Measurements from ENCODE around the gene NEO1.

NEO1 gene

GRCh38 chr15:73022161-73022560 is 30.1 kb upstream of the NEO1 start:
- Mint-ChIP-seq H3K4me3 (no peak overlapping the region), H3K9me3 (no peaks in the 10 kb centered on the region), H3K36me3 (ENCODE audit: low read depth) (no peaks in the 10 kb centered on the region), H3K4me1 (ENCODE audit: low read depth) (no peaks in the 10 kb centered on the region), H3K27ac (no peak overlapping the region), H3K27me3 (ENCODE audit: low read depth) (peaks cover 32% of the 10 kb centered on the region)
- DNase-seq (ENCODE audit: low spot score), result no peak

GRCh38 chr15:73023071-73023470 is 29.2 kb upstream of the NEO1 start:
- H3K27ac Mint-ChIP-seq, result no peak overlapping the region
- H3K36me3 Mint-ChIP-seq (ENCODE audit: low read depth), result no peaks in the 10 kb centered on the region
- H3K27me3 Mint-ChIP-seq (ENCODE audit: low read depth), result peaks cover 30% of the 10 kb centered on the region
- no peaks in the 10 kb centered on the region for H3K9me3 Mint-ChIP-seq
- H3K4me3 Mint-ChIP-seq, result no peak overlapping the region
- H3K4me1 Mint-ChIP-seq (ENCODE audit: low read depth), result no peaks in the 10 kb centered on the region
- DNase-seq (ENCODE audit: low spot score), result no peak

- H3K27ac Mint-ChIP-seq, result no peak overlapping the region
- DNase-seq (ENCODE audit: low spot score), result no peak
- H3K27me3 Mint-ChIP-seq (ENCODE audit: low read depth), result peaks cover 34% of the 10 kb centered on the region
- H3K4me3 Mint-ChIP-seq, result no peak overlapping the region
- H3K4me1 Mint-ChIP-seq (ENCODE audit: low read depth), result no peaks in the 10 kb centered on the region
- H3K9me3 Mint-ChIP-seq, result no peaks in the 10 kb centered on the region
- H3K36me3 Mint-ChIP-seq (ENCODE audit: low read depth), result no peaks in the 10 kb centered on the region
These were observed 28.1 kb upstream of the NEO1 start for GRCh38 chr15:73024168-73024567.

GRCh38 chr15:73026511-73027054 is 25.7 kb upstream of the NEO1 start:
- no peaks in the 10 kb centered on the region for H3K9me3 Mint-ChIP-seq
- DNase-seq (ENCODE audit: low spot score), result no peak
- H3K4me3 Mint-ChIP-seq, result no peak overlapping the region
- peaks cover 27% of the 10 kb centered on the region for H3K27me3 Mint-ChIP-seq (ENCODE audit: low read depth)
- H3K27ac Mint-ChIP-seq, result no peak overlapping the region
- no peaks in the 10 kb centered on the region for H3K4me1 Mint-ChIP-seq (ENCODE audit: low read depth)
- no peaks in the 10 kb centered on the region for H3K36me3 Mint-ChIP-seq (ENCODE audit: low read depth)

GRCh38 chr15:73028031-73028430 is 24.2 kb upstream of the NEO1 start:
- Mint-ChIP-seq H3K36me3 (ENCODE audit: low read depth) (no peaks in the 10 kb centered on the region), H3K9me3 (no peaks in the 10 kb centered on the region), H3K4me3 (no peak overlapping the region), H3K27ac (no peak overlapping the region), H3K4me1 (ENCODE audit: low read depth) (no peaks in the 10 kb centered on the region), H3K27me3 (ENCODE audit: low read depth) (peaks cover 15% of the 10 kb centered on the region)
- no peak for DNase-seq (ENCODE audit: low spot score)

- H3K27me3 Mint-ChIP-seq (ENCODE audit: low read depth), result peaks cover 18% of the 10 kb centered on the region
These were observed 23.3 kb upstream of the NEO1 start for GRCh38 chr15:73028831-73029451.

GRCh38 chr15:73030122-73030679 is 22.1 kb upstream of the NEO1 start:
- peaks cover 22% of the 10 kb centered on the region for H3K27me3 Mint-ChIP-seq (ENCODE audit: low read depth)
- H3K27ac Mint-ChIP-seq, result no peak overlapping the region
- no peak for DNase-seq (ENCODE audit: low spot score)
- no peaks in the 10 kb centered on the region for H3K4me1 Mint-ChIP-seq (ENCODE audit: low read depth)
- no peaks in the 10 kb centered on the region for H3K9me3 Mint-ChIP-seq
- H3K4me3 Mint-ChIP-seq, result no peak overlapping the region
- no peaks in the 10 kb centered on the region for H3K36me3 Mint-ChIP-seq (ENCODE audit: low read depth)

More at GRCh38 chr15:73028831-73029451, 23.3 kb upstream of the NEO1 start:
- H3K4me3 Mint-ChIP-seq, result no peak overlapping the region
- no peaks in the 10 kb centered on the region for H3K36me3 Mint-ChIP-seq (ENCODE audit: low read depth)
- no peaks in the 10 kb centered on the region for H3K4me1 Mint-ChIP-seq (ENCODE audit: low read depth)
- no peak overlapping the region for H3K27ac Mint-ChIP-seq
- no peak for DNase-seq (ENCODE audit: low spot score)
- no peaks in the 10 kb centered on the region for H3K9me3 Mint-ChIP-seq

- no peak for DNase-seq (ENCODE audit: low spot score)
- H3K27me3 Mint-ChIP-seq (ENCODE audit: low read depth), result peaks cover 33% of the 10 kb centered on the region
- H3K9me3 Mint-ChIP-seq, result no peaks in the 10 kb centered on the region
- no peaks in the 10 kb centered on the region for H3K4me1 Mint-ChIP-seq (ENCODE audit: low read depth)
- H3K4me3 Mint-ChIP-seq, result no peak overlapping the region
- H3K36me3 Mint-ChIP-seq (ENCODE audit: low read depth), result no peaks in the 10 kb centered on the region
- no peak overlapping the region for H3K27ac Mint-ChIP-seq
These were observed 20.6 kb upstream of the NEO1 start for GRCh38 chr15:73031648-73032047.

GRCh38 chr15:73033611-73034010 is 18.7 kb upstream of the NEO1 start:
- peaks cover 33% of the 10 kb centered on the region for H3K27me3 Mint-ChIP-seq (ENCODE audit: low read depth)
- H3K9me3 Mint-ChIP-seq, result no peaks in the 10 kb centered on the region
- DNase-seq (ENCODE audit: low spot score), result no peak
- H3K4me1 Mint-ChIP-seq (ENCODE audit: low read depth), result no peaks in the 10 kb centered on the region
- no peak overlapping the region for H3K27ac Mint-ChIP-seq
- no peaks in the 10 kb centered on the region for H3K36me3 Mint-ChIP-seq (ENCODE audit: low read depth)
- H3K4me3 Mint-ChIP-seq, result no peak overlapping the region

GRCh38 chr15:73034221-73034620 is 18.0 kb upstream of the NEO1 start:
- Mint-ChIP-seq H3K9me3 (no peaks in the 10 kb centered on the region), H3K4me1 (ENCODE audit: low read depth) (no peaks in the 10 kb centered on the region), H3K36me3 (ENCODE audit: low read depth) (no peaks in the 10 kb centered on the region), H3K27ac (no peak overlapping the region), H3K27me3 (ENCODE audit: low read depth) (peaks cover 37% of the 10 kb centered on the region), H3K4me3 (no peak overlapping the region)
- DNase-seq (ENCODE audit: low spot score), result no peak

GRCh38 chr15:73035221-73035620 is 17.0 kb upstream of the NEO1 start:
- Mint-ChIP-seq H3K27ac (no peak overlapping the region), H3K4me1 (ENCODE audit: low read depth) (no peaks in the 10 kb centered on the region), H3K27me3 (ENCODE audit: low read depth) (peaks cover 30% of the 10 kb centered on the region), H3K36me3 (ENCODE audit: low read depth) (no peaks in the 10 kb centered on the region), H3K9me3 (no peaks in the 10 kb centered on the region), H3K4me3 (no peak overlapping the region)
- no peak for DNase-seq (ENCODE audit: low spot score)

GRCh38 chr15:73038220-73038619 is 14.0 kb upstream of the NEO1 start:
- H3K4me1 Mint-ChIP-seq (ENCODE audit: low read depth), result no peaks in the 10 kb centered on the region
- peaks cover 26% of the 10 kb centered on the region for H3K27me3 Mint-ChIP-seq (ENCODE audit: low read depth)
- H3K36me3 Mint-ChIP-seq (ENCODE audit: low read depth), result no peaks in the 10 kb centered on the region
- no peak for DNase-seq (ENCODE audit: low spot score)
- H3K9me3 Mint-ChIP-seq, result no peaks in the 10 kb centered on the region
- no peak overlapping the region for H3K27ac Mint-ChIP-seq
- H3K4me3 Mint-ChIP-seq, result no peak overlapping the region

- Mint-ChIP-seq H3K4me1 (ENCODE audit: low read depth) (no peaks in the 10 kb centered on the region), H3K9me3 (no peaks in the 10 kb centered on the region), H3K36me3 (ENCODE audit: low read depth) (no peaks in the 10 kb centered on the region), H3K27ac (no peak overlapping the region), H3K4me3 (no peak overlapping the region), H3K27me3 (ENCODE audit: low read depth) (peaks cover 30% of the 10 kb centered on the region)
- no peak for DNase-seq (ENCODE audit: low spot score)
These were observed 6.2 kb upstream of the NEO1 start for GRCh38 chr15:73046073-73046472.

- H3K4me1 Mint-ChIP-seq (ENCODE audit: low read depth), result no peaks in the 10 kb centered on the region
- H3K4me3 Mint-ChIP-seq, result no peak overlapping the region
- no peaks in the 10 kb centered on the region for H3K9me3 Mint-ChIP-seq
- no peak overlapping the region for H3K27ac Mint-ChIP-seq
- peaks cover 32% of the 10 kb centered on the region for H3K27me3 Mint-ChIP-seq (ENCODE audit: low read depth)
- no peak for DNase-seq (ENCODE audit: low spot score)
- H3K36me3 Mint-ChIP-seq (ENCODE audit: low read depth), result no peaks in the 10 kb centered on the region
These were observed 4.4 kb upstream of the NEO1 start for GRCh38 chr15:73047882-73048281.

Measured in T-helper 2 cell treated with Interferon-gamma antibody and Interleukin-4, amounts not matched to agents 5 μg/mL and 100 μg/mL, for 36 hours (primary cell).